ENCODE measurements around the gene PTPRK. TPM values are rescaled to one million over a fixed set of nuclear protein-coding genes. Genes with fewer than 3 reads are reported as not detected.

The PTPRK gene
- total and polyA plus RNA-seq, 7 donors = 6.0 to 51.3 (median 46.7) TPM

DNA sequence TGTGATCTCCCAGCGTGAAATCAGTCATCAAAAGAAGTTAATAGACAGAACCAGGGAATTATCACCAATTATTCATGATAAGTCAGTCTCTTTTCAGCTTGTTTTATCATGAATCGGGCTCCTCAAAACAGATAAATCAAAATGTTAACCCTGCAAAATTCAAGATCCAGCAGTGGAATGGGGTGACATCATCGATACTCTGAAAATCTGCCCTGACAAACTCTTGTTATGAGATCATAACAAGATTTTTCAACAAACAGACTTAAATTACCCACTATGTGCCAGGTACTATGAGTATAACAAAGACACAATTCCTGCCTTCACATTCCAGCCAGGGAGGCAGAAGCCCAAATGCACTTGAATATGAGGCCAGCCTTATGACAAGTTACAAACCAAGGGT is 64.4 kb downstream of the PTPRK start:
- TF ChIP-seq, protein P1, sequence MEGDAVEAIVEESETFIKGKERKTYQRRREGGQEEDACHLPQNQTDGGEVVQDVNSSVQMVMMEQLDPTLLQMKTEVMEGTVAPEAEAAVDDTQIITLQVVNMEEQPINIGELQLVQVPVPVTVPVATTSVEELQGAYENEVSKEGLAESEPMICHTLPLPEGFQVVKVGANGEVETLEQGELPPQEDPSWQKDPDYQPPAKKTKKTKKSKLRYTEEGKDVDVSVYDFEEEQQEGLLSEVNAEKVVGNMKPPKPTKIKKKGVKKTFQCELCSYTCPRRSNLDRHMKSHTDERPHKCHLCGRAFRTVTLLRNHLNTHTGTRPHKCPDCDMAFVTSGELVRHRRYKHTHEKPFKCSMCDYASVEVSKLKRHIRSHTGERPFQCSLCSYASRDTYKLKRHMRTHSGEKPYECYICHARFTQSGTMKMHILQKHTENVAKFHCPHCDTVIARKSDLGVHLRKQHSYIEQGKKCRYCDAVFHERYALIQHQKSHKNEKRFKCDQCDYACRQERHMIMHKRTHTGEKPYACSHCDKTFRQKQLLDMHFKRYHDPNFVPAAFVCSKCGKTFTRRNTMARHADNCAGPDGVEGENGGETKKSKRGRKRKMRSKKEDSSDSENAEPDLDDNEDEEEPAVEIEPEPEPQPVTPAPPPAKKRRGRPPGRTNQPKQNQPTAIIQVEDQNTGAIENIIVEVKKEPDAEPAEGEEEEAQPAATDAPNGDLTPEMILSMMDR (IDR thresholded peaks at IDR 0.05) = no peak
- H3K4me3 ChIP-seq = no peak overlapping the region
- peaks cover 0 to 25% (median 4%) of the 10 kb centered on the region in 4 donors for H3K4me1 ChIP-seq
- H3K36me3 ChIP-seq = no peaks in the 10 kb centered on the region
- intact Hi-C loops (cut with DNase I) = no loop called here
- H3K9me3 ChIP-seq = no peaks in the 10 kb centered on the region
- no peak overlapping the region for H3K27ac ChIP-seq
- 92% methylated on average over 3 of the region's 3 CpGs for WGBS, 2 donors
- DNase-seq = no peak
- H3K27me3 ChIP-seq = no peaks in the 10 kb centered on the region

DNA sequence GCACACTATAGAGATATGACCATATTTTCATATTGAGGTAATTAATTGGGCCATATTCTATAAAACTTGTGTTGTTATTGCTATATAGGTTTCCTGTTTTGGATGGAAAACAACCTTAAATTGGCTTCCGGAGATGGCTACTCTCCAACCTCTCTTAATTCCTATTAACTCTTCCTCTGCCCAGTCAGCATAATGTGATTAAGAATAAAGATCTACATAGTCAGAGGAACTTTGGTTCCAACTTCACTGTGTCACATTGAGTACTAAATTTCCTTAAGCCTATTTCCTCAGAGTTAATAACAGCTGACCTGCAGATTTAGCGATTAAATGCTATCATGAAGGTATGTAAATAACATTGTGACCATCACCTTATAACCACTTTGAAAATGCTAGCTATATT is 67.7 kb downstream of the PTPRK start:
- DNase-seq = no peak
- H3K36me3 ChIP-seq = no peaks in the 10 kb centered on the region
- intact Hi-C loops (cut with DNase I) = no loop called here
- H3K9me3 ChIP-seq = no peaks in the 10 kb centered on the region
- no peaks in the 10 kb centered on the region for H3K27me3 ChIP-seq
- 67 to 82% methylated on average over 2 of the region's 2 CpGs for WGBS, 2 donors
- no peak overlapping the region for H3K27ac ChIP-seq
- no peak overlapping the region for H3K4me3 ChIP-seq
- TF ChIP-seq POLR2A (IDR thresholded peaks at IDR 0.05) (no peak), EP300 (IDR thresholded peaks at IDR 0.05) (no peak), POLR2AphosphoS5 (IDR thresholded peaks at IDR 0.05) (no peak)
- TF ChIP-seq, protein P1 (IDR thresholded peaks at IDR 0.05) = no peak
- peaks cover 0 to 25% (median 4%) of the 10 kb centered on the region in 4 donors for H3K4me1 ChIP-seq

DNA sequence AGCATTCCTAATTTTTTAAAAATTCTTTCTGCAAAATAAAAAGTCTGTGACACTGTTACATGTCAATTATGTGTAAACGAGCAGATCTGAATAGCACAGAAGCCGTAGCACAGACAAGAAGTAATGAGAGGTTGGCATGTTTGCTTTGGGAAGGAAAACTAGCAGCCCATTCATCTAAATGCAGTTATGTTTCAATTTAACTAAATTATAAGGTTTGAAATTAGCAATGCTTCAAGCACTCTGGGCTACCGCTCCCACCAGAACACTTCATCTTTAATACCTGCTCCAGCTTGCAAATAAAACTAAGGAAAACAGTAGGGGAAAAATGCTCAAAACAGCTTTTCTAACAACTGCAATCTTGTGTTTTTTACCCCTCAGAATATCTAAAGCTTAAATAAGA is 73.9 kb downstream of the PTPRK start:
- no peak for TF ChIP-seq EP300 (IDR thresholded peaks at IDR 0.05)
- no peak for TF ChIP-seq POLR2A (IDR thresholded peaks at IDR 0.05)
- TF ChIP-seq POLR2AphosphoS5 (IDR thresholded peaks at IDR 0.05) = no peak
- TF ChIP-seq, protein P1 (IDR thresholded peaks at IDR 0.05) = no peak
- Histone ChIP-seq H3K4me1 (peaks cover 0 to 15% (median 10%) of the 10 kb centered on the region in 4 donors), H3K27ac (no peak overlapping the region), H3K27me3 (no peaks in the 10 kb centered on the region), H3K36me3 (no peaks in the 10 kb centered on the region), H3K4me3 (no peak overlapping the region), H3K9me3 (no peaks in the 10 kb centered on the region)
- DNase-seq = no peak
- 91 to 93% methylated on average over 3 of the region's 3 CpGs for WGBS, 2 donors
- intact Hi-C loops (cut with DNase I) = no loop called here

DNA sequence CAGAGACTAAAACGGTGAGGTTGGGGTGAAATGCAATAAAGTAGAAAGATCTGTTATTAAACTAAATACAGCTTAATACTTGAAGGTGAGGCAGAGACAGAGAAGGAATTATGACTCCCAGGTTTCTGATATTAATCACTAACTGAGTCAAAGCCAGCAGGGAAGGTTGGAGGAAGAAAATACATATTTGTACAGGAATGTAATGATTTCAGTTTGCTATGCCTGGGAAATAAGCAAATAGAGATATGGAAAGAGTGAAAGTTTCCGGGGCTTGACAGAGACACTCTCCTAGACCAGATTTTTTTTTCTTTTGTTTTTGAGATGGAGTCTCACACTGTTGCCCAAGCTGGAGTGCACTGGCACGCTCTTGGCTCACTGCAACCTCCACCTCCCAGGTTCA is 76.8 kb downstream of the PTPRK start:
- Histone ChIP-seq H3K27ac (peak overlapping the region in 1 of 4 donors; percentile 24), H3K4me1 (peaks cover 0 to 19% (median 11%) of the 10 kb centered on the region in 4 donors), H3K4me3 (no peak overlapping the region), H3K9me3 (no peaks in the 10 kb centered on the region), H3K36me3 (no peaks in the 10 kb centered on the region), H3K27me3 (no peaks in the 10 kb centered on the region)
- intact Hi-C loops (cut with DNase I) = no loop called here
- no peak for DNase-seq
- WGBS, 2 donors = 81 to 86% methylated on average over 3 of the region's 3 CpGs
- TF ChIP-seq, protein P1 (IDR thresholded peaks at IDR 0.05) = no peak
- TF ChIP-seq POLR2A (IDR thresholded peaks at IDR 0.05) = no peak
- TF ChIP-seq EP300 (IDR thresholded peaks at IDR 0.05) = no peak
- no peak for TF ChIP-seq POLR2AphosphoS5 (IDR thresholded peaks at IDR 0.05)

DNA sequence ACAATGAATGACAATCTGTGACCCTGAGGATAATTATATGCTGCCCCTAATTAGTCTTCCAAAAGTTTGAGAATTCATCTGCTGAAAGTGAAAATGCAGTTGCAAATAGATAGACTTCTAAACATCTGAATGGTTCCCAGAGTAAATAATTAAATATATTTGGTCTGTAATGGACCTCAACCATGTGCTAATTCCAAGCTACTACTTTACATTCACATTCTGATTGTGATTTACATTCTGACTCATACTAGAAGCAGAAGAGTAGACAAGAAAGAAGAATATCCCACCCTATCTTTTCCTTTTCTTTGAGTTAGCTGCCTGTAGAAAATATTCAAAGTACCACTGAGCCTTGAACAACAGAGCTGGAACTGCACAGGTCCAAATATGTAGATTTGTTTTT is 80.8 kb downstream of the PTPRK start:
- intact Hi-C loops (cut with DNase I) = no loop called here
- Histone ChIP-seq H3K4me3 (no peak overlapping the region), H3K9me3 (no peaks in the 10 kb centered on the region), H3K27ac (no peak overlapping the region), H3K4me1 (peaks cover 0 to 21% (median 13%) of the 10 kb centered on the region in 4 donors), H3K36me3 (no peaks in the 10 kb centered on the region), H3K27me3 (no peaks in the 10 kb centered on the region)
- no peak for DNase-seq
- TF ChIP-seq, protein P1 (IDR thresholded peaks at IDR 0.05) = no peak
- TF ChIP-seq EP300 (IDR thresholded peaks at IDR 0.05) = no peak
- no peak for TF ChIP-seq POLR2AphosphoS5 (IDR thresholded peaks at IDR 0.05)
- TF ChIP-seq POLR2A (IDR thresholded peaks at IDR 0.05) = no peak

Data from sigmoid colon (tissue), 7 donors.